A673 (cell line): ENCODE measurements around the gene KCNIP3. TPM values are rescaled to one million over a fixed set of nuclear protein-coding genes. Genes with fewer than 3 reads are reported as not detected.
A peak's percentile ranks its signal among the peaks of the same experiment; 100 is the strongest.

Source experiments
- Bru-seq: library from RNA; stranded (reverse); fragments of 400-500 nt; gene quantifications from one replicate; lab custom pipeline; 2021; lab: Mats Ljungman, UMichigan
- BruChase-seq, 2 experiments: library from RNA; stranded (reverse); fragments of 400-500 nt; gene quantifications; one replicate each; lab custom pipeline; 2021; lab: Mats Ljungman, UMichigan
- BruUV-seq: library from RNA; stranded (reverse); fragments of 400-500 nt; replicated peaks from 2 replicates; lab custom pipeline; 2021; lab: Mats Ljungman, UMichigan
- CTCF ChIA-PET: fragments of 300-600 bp; sonication (Branson Sonifier 250); formaldehyde crosslinking; loops from one replicate; lab custom pipeline; 2022; ENCODE audit warnings: antibody characterized with exemption; lab: Charles Lee
- POLR2A ChIA-PET: fragments of 300-600 bp; sonication (Branson Sonifier 250); formaldehyde crosslinking; loops from one replicate; lab custom pipeline; 2022; ENCODE audit warnings: antibody characterized with exemption; ENCODE audit not compliant: low non-redundant PET; lab: Charles Lee
- DNase-seq: peaks from one replicate; pipeline ENCODE4 v3.0.0-alpha.2; 2015; ENCODE audit warnings: low spot score
- H3K27ac ChIP-seq: fragments of 200-600 bp; sonication (generic); 2 replicates; pipeline ENCODE4 v1.5.1; 2016; ENCODE audit warnings: mixed run types, low read depth, mild to moderate bottlenecking, mixed read lengths, antibody characterized with exemption, low read length; ENCODE audit not compliant: poor library complexity, severe bottlenecking
- H3K27me3 ChIP-seq: fragments of 200-600 bp; sonication (generic); replicated peaks from 2 replicates; pipeline ENCODE4 v1.6.1; 2017; ENCODE audit warnings: mixed run types, low read depth, mild to moderate bottlenecking, mixed read lengths, antibody characterized with exemption, low read length; ENCODE audit not compliant: insufficient read depth, poor library complexity
- H3K36me3 ChIP-seq: fragments of 200-600 bp; sonication (generic); 2 replicates; pipeline ENCODE4 v1.6.1; 2016; ENCODE audit warnings: mixed run types, mild to moderate bottlenecking, mixed read lengths, antibody characterized with exemption, low read length; ENCODE audit not compliant: insufficient read depth, poor library complexity, severe bottlenecking
- H3K4me1 ChIP-seq: fragments of 200-600 bp; sonication (generic); 2 replicates; pipeline ENCODE4 v1.6.1; 2017; ENCODE audit warnings: mixed run types, mild to moderate bottlenecking, mixed read lengths, antibody characterized with exemption, low read length; ENCODE audit not compliant: insufficient read depth, poor library complexity, severe bottlenecking
- H3K4me3 ChIP-seq: fragments of 200-600 bp; sonication (generic); 2 replicates; pipeline ENCODE4 v1.5.1; 2016; ENCODE audit warnings: low read depth, mixed run types, mild to moderate bottlenecking, mixed read lengths, low read length; ENCODE audit not compliant: poor library complexity, severe bottlenecking
- H3K9me3 ChIP-seq: fragments of 200-600 bp; sonication (generic); 2 replicates; pipeline ENCODE4 v1.6.1; 2016; ENCODE audit warnings: mixed run types, low read depth, mild to moderate bottlenecking, mixed read lengths, antibody characterized with exemption, low read length; ENCODE audit not compliant: poor library complexity, severe bottlenecking
- EZH2 ChIP-seq: fragments of 200-600 bp; sonication (generic); IDR thresholded peaks from 2 replicates; pipeline ENCODE4 v1.6.1; 2017; ENCODE audit warnings: borderline replicate concordance, low read depth, mild to moderate bottlenecking, mixed read lengths, antibody characterized with exemption, low read length; ENCODE audit not compliant: poor library complexity, severe bottlenecking
- intact Hi-C: fragments of 100-400 bp; cut with micrococcal nuclease; formaldehyde crosslinking; loops from one replicate; pipeline ENCODE4 v1.10.0; 2022; ENCODE audit not compliant: unreplicated experiment
- long read RNA-seq: library from polyadenylated mRNA; stranded (forward); transcript quantifications from one replicate; pipeline ENCODE4 v2.0.0, GENCODE V29; 2022
- total RNA-seq: library from RNA; stranded (reverse); gene quantifications from 2 replicates; pipeline ENCODE4 v1.2.3, GENCODE V29; 2021
- TF ChIP-seq, protein P1 (sequence below): fragments of 300-800, 200-600 bp; sonication (generic); conservative IDR thresholded peaks from 2 replicates; pipeline ENCODE4 v1.5.1; 2017; ENCODE audit warnings: low read depth, mild to moderate bottlenecking, antibody characterized with exemption, low read length, moderate library complexity, mixed read lengths

Gene KCNIP3
- total RNA-seq (0.24 and 0.45 TPM in 2 replicates), Bru-seq, nascent RNA (percentile 6 among the genes with signal in this experiment), BruChase-seq, experiment 1, labeled RNA remaining after a 2-hour chase (percentile 6 among the genes with signal in this experiment), BruChase-seq, experiment 2, labeled RNA remaining after a 6-hour chase (percentile 13 among the genes with signal in this experiment)
- long read RNA-seq: 0 reads

DNA sequence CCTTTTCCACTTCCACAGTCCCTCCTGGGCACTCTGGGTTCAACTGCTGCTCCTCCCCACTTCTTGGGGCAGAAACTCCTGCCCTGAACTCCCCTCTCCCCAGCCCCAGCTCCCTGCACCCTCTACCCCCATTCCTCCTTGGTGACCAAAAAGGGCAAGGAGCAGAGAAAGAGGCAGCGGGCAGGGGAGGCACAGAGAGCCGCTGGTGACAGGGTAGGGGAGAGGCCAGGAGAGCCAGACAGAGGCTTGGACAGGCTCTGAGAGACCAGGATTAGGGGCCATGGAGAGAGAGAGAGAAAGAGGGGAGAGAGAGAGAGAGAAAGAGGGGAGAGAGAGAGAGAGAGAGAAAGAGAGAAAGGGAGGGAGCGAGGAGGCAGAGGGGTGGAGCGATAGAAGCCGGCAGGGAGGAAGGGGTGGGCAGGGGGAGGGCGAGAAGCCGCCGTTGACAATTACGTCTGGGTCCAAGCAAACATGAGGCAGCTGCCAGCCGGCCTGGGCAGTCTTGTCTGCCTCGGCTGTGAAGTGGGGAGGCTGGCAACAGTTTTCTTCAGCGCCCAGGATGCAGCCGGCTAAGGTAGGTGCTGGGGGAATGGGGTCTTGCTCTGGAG, at the start of gene KCNIP3:
TSS of gene KCNIP3 (plus strand) at position 468 of the 608 bp plus-strand sequence. CDS start at position 560, 92 bp downstream.
- BruUV-seq: no TSS peak
- Histone ChIP-seq H3K27me3 (no peaks in the 10 kb centered on the region), H3K9me3 (no peaks in the 10 kb centered on the region), H3K4me1 (no peaks in the 10 kb centered on the region), H3K27ac (no peak within 1 kb of the TSS), H3K36me3 (no peaks in the 10 kb centered on the region), H3K4me3 (no peak within 1 kb of the TSS)
- DNase-seq: no peak
- ChIA-PET POLR2A (no interaction called here), CTCF (no interaction called here)
- no peak for TF ChIP-seq EZH2
- TF ChIP-seq, protein P1, sequence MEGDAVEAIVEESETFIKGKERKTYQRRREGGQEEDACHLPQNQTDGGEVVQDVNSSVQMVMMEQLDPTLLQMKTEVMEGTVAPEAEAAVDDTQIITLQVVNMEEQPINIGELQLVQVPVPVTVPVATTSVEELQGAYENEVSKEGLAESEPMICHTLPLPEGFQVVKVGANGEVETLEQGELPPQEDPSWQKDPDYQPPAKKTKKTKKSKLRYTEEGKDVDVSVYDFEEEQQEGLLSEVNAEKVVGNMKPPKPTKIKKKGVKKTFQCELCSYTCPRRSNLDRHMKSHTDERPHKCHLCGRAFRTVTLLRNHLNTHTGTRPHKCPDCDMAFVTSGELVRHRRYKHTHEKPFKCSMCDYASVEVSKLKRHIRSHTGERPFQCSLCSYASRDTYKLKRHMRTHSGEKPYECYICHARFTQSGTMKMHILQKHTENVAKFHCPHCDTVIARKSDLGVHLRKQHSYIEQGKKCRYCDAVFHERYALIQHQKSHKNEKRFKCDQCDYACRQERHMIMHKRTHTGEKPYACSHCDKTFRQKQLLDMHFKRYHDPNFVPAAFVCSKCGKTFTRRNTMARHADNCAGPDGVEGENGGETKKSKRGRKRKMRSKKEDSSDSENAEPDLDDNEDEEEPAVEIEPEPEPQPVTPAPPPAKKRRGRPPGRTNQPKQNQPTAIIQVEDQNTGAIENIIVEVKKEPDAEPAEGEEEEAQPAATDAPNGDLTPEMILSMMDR: no peak
- intact Hi-C loops: no loop called here

DNA sequence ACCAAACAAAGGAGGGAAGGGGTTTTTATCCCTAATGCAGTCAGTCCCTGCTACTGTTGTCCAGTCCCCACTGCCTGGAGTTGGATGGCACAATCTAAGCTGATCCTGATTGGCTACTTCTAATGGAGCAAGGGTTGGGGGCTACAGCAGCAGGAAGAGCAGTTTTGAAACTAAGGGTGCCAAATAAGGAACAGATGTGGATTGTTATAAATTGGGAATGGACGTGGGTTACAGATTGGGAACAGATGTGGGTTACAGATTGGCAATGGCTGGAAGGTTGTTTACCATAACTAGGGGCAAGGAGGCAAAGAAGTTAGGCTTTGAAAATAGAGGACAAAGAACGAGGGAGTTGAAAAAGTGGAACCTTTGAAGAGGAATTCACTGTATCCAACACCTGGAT, 38.9 kb upstream of the KCNIP3 start:
- no peak overlapping the region for H3K27ac ChIP-seq
- H3K4me3 ChIP-seq: no peak overlapping the region
- no peaks in the 10 kb centered on the region for H3K36me3 ChIP-seq
- no peaks in the 10 kb centered on the region for H3K27me3 ChIP-seq
- no peak for TF ChIP-seq EZH2
- TF ChIP-seq, protein P1: no peak
- H3K4me1 ChIP-seq: no peaks in the 10 kb centered on the region
- DNase-seq: no peak
- H3K9me3 ChIP-seq: no peaks in the 10 kb centered on the region
- intact Hi-C loops: no loop called here
- no TSS peak for BruUV-seq
- CTCF ChIA-PET: no interaction called here
- POLR2A ChIA-PET: no interaction called here

DNA sequence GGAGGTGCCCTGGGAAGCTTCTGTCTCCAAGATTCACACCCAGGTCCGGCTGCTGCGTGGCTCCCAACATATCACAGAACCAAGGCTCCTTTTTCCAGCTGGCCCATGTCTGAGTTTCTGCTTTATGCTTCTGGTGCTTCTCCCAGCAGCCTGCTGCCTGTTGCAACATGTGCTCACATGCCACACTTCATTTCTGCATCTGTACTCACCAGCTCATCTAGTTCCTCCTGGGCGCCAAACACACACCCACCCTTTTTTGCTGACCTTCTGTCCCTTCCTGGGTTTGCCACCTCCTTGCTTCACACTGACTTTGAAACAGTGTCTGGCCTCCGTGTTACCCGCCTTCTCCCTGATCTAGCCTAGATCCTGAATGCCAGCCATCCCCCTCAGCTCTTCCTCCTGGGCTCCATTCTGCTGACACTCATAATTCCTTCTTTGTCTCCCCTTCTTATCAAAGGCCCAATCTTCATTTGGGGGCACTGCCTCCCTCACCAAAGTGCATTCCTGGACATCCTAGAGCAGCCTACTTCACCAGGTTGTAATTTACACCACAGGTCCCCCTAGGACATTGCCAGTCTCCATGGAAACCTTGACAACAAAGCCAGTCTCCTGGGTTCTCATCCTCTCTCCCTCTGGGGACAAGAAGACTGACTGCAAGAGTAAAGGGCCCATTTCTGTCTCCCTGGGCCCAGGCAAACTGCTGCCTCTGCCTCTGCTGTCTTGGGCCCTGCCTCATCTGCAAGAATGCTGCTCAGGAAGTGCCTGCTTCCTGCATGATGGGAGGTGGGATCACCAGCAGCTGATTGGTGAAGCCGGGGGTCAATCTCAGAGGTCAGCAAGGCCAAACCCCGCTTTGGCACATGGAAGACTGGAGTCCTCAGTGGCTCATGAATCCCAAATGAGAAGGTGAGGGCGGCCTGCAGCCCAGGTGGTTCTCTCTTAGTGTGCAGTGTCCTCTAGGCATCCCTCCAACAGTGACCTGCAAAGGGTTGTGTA, 36.8 kb upstream of the KCNIP3 start:
- DNase-seq: no peak

More for the DNA sequence above, 36.8 kb upstream of the KCNIP3 start:
- POLR2A ChIA-PET: no interaction called here
- no TSS peak for BruUV-seq
- TF ChIP-seq, protein P1: no peak
- no peak for TF ChIP-seq EZH2
- no peak overlapping the region for H3K27ac ChIP-seq
- CTCF ChIA-PET: no interaction called here
- no peak overlapping the region for H3K4me3 ChIP-seq
- intact Hi-C loops: no loop called here
- no peaks in the 10 kb centered on the region for H3K9me3 ChIP-seq
- H3K27me3 ChIP-seq: no peaks in the 10 kb centered on the region
- no peaks in the 10 kb centered on the region for H3K4me1 ChIP-seq
- H3K36me3 ChIP-seq: no peaks in the 10 kb centered on the region
